DOHH2 (cell line): Measurements from ENCODE around the gene ARHGAP8.

Experiments used
- EZH2phosphoT487 ChIP-seq: fragments of 200-600 bp; sonication (generic); IDR thresholded peaks from 2 replicates; pipeline ENCODE4 v1.6.1; 2017; ENCODE audit warnings: borderline replicate concordance, mild to moderate bottlenecking, antibody characterized with exemption, low read length, moderate library complexity, mixed read lengths
- TF ChIP-seq, protein P1 (sequence below): fragments of 200-600 bp; sonication (generic); IDR thresholded peaks from one replicate; pipeline ENCODE4 v1.5.1; 2014; ENCODE audit warnings: antibody characterized with exemption, mild to moderate bottlenecking, low read depth, low read length; ENCODE audit not compliant: poor library complexity, severe bottlenecking

DNA sequence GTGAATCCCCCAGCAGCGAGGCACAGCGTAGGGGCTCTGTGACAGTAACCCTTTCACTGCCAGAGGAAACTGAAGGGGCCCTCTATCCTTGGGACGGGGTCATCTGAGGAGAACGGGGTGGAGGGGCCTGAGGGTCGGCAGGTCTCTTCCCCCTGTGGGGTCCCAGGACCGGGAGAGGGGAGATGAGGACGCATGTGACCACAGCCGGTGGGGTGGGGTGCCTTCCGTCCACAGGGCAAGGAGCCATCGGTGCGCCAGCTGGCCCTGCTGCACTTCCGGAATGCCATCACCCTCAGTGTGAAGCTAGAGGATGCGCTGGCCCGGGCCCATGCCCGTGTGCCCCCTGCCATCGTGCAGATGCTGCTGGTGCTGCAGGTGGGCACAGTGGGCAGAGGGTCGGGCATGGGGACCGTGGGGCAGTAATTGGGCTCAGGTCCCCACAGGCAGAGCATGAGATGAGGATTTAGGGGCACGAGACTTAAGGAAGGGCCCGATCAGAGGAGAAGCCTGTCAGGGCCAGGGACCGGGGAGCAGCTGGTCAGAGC lies 20.3 kb upstream of the ARHGAP8 start:
- TF ChIP-seq, protein P1, sequence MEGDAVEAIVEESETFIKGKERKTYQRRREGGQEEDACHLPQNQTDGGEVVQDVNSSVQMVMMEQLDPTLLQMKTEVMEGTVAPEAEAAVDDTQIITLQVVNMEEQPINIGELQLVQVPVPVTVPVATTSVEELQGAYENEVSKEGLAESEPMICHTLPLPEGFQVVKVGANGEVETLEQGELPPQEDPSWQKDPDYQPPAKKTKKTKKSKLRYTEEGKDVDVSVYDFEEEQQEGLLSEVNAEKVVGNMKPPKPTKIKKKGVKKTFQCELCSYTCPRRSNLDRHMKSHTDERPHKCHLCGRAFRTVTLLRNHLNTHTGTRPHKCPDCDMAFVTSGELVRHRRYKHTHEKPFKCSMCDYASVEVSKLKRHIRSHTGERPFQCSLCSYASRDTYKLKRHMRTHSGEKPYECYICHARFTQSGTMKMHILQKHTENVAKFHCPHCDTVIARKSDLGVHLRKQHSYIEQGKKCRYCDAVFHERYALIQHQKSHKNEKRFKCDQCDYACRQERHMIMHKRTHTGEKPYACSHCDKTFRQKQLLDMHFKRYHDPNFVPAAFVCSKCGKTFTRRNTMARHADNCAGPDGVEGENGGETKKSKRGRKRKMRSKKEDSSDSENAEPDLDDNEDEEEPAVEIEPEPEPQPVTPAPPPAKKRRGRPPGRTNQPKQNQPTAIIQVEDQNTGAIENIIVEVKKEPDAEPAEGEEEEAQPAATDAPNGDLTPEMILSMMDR: no peak
- TF ChIP-seq EZH2phosphoT487: no peak
